GM23248 (cell line): ENCODE data around the gene CCS.

ENCODE experiments used
- EZH2 ChIP-seq: fragments of 200-600 bp; sonication (generic); IDR thresholded peaks from 2 replicates; pipeline ENCODE4 v1.6.1; 2018; ENCODE audit warnings: antibody characterized with exemption, mild to moderate bottlenecking; ENCODE audit not compliant: insufficient read depth, poor library complexity, severe bottlenecking
- EZH2phosphoT487 ChIP-seq: fragments of 200-600 bp; sonication (generic); IDR thresholded peaks from 2 replicates; pipeline ENCODE4 v1.6.1; 2018; ENCODE audit warnings: antibody characterized with exemption, moderate library complexity, mild to moderate bottlenecking, low read depth; ENCODE audit not compliant: insufficient read depth

- TF ChIP-seq EZH2 (no peak), EZH2phosphoT487 (no peak)
Observed at GRCh38 chr11:66557733-66558326, 35.2 kb upstream of the CCS start.
